ENCODE results near the gene GRPEL1.

GRCh38 chr4:7017446-7018048 is 50.3 kb downstream of the GRPEL1 start:
- TF ChIP-seq ATF3 (IDR thresholded peaks at IDR 0.05; ENCODE audit: insufficient read depth, low read depth, low read length) (no peak), CTCF (IDR thresholded peaks at IDR 0.05; ENCODE audit: control extremely low read depth in 1 of 3, insufficient read depth in 1 of 3, low read depth in 1 of 3, low read length in 3 of 3) (no peak), SIRT6 (IDR thresholded peaks at IDR 0.05; ENCODE audit: low read length) (no peak), EP300 (IDR thresholded peaks at IDR 0.05; ENCODE audit: borderline replicate concordance in 1 of 2, low read depth in 2 of 2, low read length in 2 of 2) (no peak)
